Activated CD4-positive, alpha-beta T cell treated with anti-CD3 and anti-CD28 coated beads, Interleukin-2, amount 50 U/mL, for 1 hour (primary cell): ENCODE measurements around the gene ELL.
"Not testable (repeated sequence)": the region's sequence is repeated elsewhere in the genome, so short reads cannot be mapped to it uniquely, and the experiment has no call there.

ENCODE experiments used
- DNase-seq: peaks from one replicate; pipeline ENCODE4 v3.0.0-alpha.2; 2020

ELL gene

GRCh38 chr19:18419195-18419698, 102.6 kb downstream of the ELL start, which contains the start of gene SSBP4:
Gene SSBP4 (plus strand): TSS chr19:18419398. CDS start chr19:18419649, 251 bp downstream.
- peak; percentile 61 for DNase-seq

GRCh38 chr19:18418483-18419194, 103.2 kb downstream of the ELL start:
- DNase-seq, result peak; percentile 34

GRCh38 chr19:18418029-18418482, 103.8 kb downstream of the ELL start:
- DNase-seq, result no peak

GRCh38 chr19:18417250-18418028, 104.4 kb downstream of the ELL start:
- no peak for DNase-seq

- DNase-seq, result peak; percentile 66
Observed at GRCh38 chr19:18416778-18417249, 105.1 kb downstream of the ELL start.

- DNase-seq, result no peak
Observed at GRCh38 chr19:18415178-18415867, 106.5 kb downstream of the ELL start.

- no peak for DNase-seq
Observed at GRCh38 chr19:18414504-18415177, 107.2 kb downstream of the ELL start.

- DNase-seq, result no peak
Observed at GRCh38 chr19:18412610-18413239, 109.1 kb downstream of the ELL start.

GRCh38 chr19:18408053-18408476, 113.8 kb downstream of the ELL start:
- no peak for DNase-seq

GRCh38 chr19:18406749-18407148, 115.1 kb downstream of the ELL start:
- DNase-seq, result no peak

GRCh38 chr19:18405754-18406153, 116.1 kb downstream of the ELL start:
- DNase-seq, result not testable (repeated sequence)

- DNase-seq, result not testable (repeated sequence)
Observed at GRCh38 chr19:18402455-18403248, 119.2 kb downstream of the ELL start.

GRCh38 chr19:18401580-18402112, 120.2 kb downstream of the ELL start:
- no peak for DNase-seq

- no peak for DNase-seq
Observed at GRCh38 chr19:18399008-18399407, 122.9 kb downstream of the ELL start.

- no peak for DNase-seq
Observed at GRCh38 chr19:18397242-18398202, 124.3 kb downstream of the ELL start, which contains the start of gene LRRC25. Gene LRRC25 (minus strand): TSS chr19:18397622. CDS start chr19:18396963, 659 bp downstream.

GRCh38 chr19:18396471-18397241, 125.2 kb downstream of the ELL start:
- no peak for DNase-seq

- no peak for DNase-seq
Observed at GRCh38 chr19:18393836-18394235, 128.0 kb downstream of the ELL start.

- DNase-seq, result no peak
Observed at GRCh38 chr19:18392926-18393325, 128.9 kb downstream of the ELL start.
